K562 (cell line): ENCODE measurements around the gene TBL2. TPM values are rescaled to one million over a fixed set of nuclear protein-coding genes. Genes with fewer than 3 reads are reported as not detected.

ENCODE experiments used
- ARNT ChIP-seq, 2 experiments: fragments of 450-650 bp; IDR thresholded peaks; 2 replicates each; pipeline ENCODE4 v1.6.1; 2016; ENCODE audit warnings: mild to moderate bottlenecking in 1 of 2
- ATF3 ChIP-seq, 2 experiments: fragments of 450-650 bp in 1 of 2; sonication (generic) in 1 of 2; formaldehyde crosslinking in 1 of 2; IDR thresholded peaks in 1 of 2; conservative IDR thresholded peaks in 1 of 2; 2 replicates each; pipeline versions ENCODE4 v1.6.1 to v1.8.1; 2016 to 2023; ENCODE audit warnings: mild to moderate bottlenecking in 2 of 2, moderate library complexity in 2 of 2, inconsistent platforms in 1 of 2, missing genetic modification reagents in 1 of 2
- BDP1 ChIP-seq: IDR thresholded peaks from 3 replicates; pipeline ENCODE4 v1.6.1; 2011; ENCODE audit not compliant: insufficient read length, insufficient read depth
- CEBPZ ChIP-seq: fragments of 150-350 bp; IDR thresholded peaks from 2 replicates; pipeline ENCODE4 v1.6.1; 2014; ENCODE audit warnings: low read depth, mild to moderate bottlenecking, low read length, borderline replicate concordance
- ESRRB ChIP-seq: fragments of 250-450 bp; sonication (Bioruptor Pico); IDR thresholded peaks from 2 replicates; pipeline ENCODE4 v1.5.0; 2020; ENCODE audit warnings: mild to moderate bottlenecking, moderate library complexity, borderline replicate concordance
- ID3 ChIP-seq, 2 experiments: fragments of 250-450 bp in 1 of 2; fragments of 450-650 bp in 1 of 2; sonication (Bioruptor Pico) in 1 of 2; IDR thresholded peaks; 2 replicates each; pipeline versions ENCODE4 v1.6.1 to v1.8.0; 2016 to 2021; ENCODE audit warnings: mild to moderate bottlenecking in 2 of 2, moderate library complexity in 2 of 2, missing compliant biosample characterization in 1 of 2, missing genetic modification characterization in 1 of 2
- KAT2B ChIP-seq: IDR thresholded peaks from one replicate; pipeline ENCODE4 v1.6.1; 2012; ENCODE audit warnings: low read depth, mild to moderate bottlenecking, control low read depth, inconsistent platforms, low read length, moderate library complexity
- L3MBTL2 ChIP-seq: fragments of 450-650 bp; IDR thresholded peaks from 2 replicates; pipeline ENCODE4 v1.6.1; 2016; ENCODE audit warnings: mild to moderate bottlenecking, moderate library complexity
- MTA3 ChIP-seq: fragments of 450-650 bp; formaldehyde crosslinking; IDR thresholded peaks from 2 replicates; pipeline ENCODE4 v1.6.1; 2017; ENCODE audit warnings: mild to moderate bottlenecking, borderline replicate concordance
- NCOA1 ChIP-seq: fragments of 450-650 bp; IDR thresholded peaks from 2 replicates; pipeline ENCODE4 v1.6.1; 2016; ENCODE audit warnings: low read depth
- PTBP1 ChIP-seq: fragments of 200-400 bp; formaldehyde crosslinking; IDR thresholded peaks from 2 replicates; pipeline ENCODE4 v1.6.1; 2017; ENCODE audit warnings: low read depth, low read length
- RCOR1 ChIP-seq, 2 experiments: IDR thresholded peaks; 2 replicates each; pipeline ENCODE4 v1.6.1; 2012; ENCODE audit warnings: low read depth in 2 of 2, low read length in 2 of 2, borderline replicate concordance in 1 of 2, improper control_type of control experiment in 1 of 2
- TAL1 ChIP-seq: fragments of 450-650 bp; IDR thresholded peaks from 2 replicates; pipeline ENCODE4 v1.6.1; 2016; ENCODE audit warnings: mild to moderate bottlenecking
- U2AF1 ChIP-seq: fragments of 200-400 bp; formaldehyde crosslinking; optimal IDR thresholded peaks from 2 replicates; pipeline ENCODE3; 2017; ENCODE audit warnings: mild to moderate bottlenecking, low read depth, low read length, moderate library complexity
- ZBTB49 ChIP-seq: sonication (generic); formaldehyde crosslinking; IDR thresholded peaks from 2 replicates; pipeline ENCODE4 v1.8.0; 2022; ENCODE audit warnings: missing genetic modification reagents, mild to moderate bottlenecking, borderline replicate concordance
- ZBTB7A ChIP-seq: IDR thresholded peaks from 2 replicates; pipeline ENCODE4 v1.6.1; 2011; ENCODE audit warnings: low read depth, mild to moderate bottlenecking, low read length, moderate library complexity, borderline replicate concordance; ENCODE audit not compliant: control insufficient read depth
- ZNF347 ChIP-seq: fragments of 450-650 bp; formaldehyde crosslinking; IDR thresholded peaks from 2 replicates; pipeline ENCODE4 v1.4.0; 2020; ENCODE audit warnings: low read depth, mild to moderate bottlenecking, moderate library complexity
- ZNF780A ChIP-seq: fragments of 250-450 bp; sonication (Bioruptor Pico); IDR thresholded peaks from 2 replicates; pipeline ENCODE4 v1.5.0; 2021; ENCODE audit warnings: mild to moderate bottlenecking
- polyA plus RNA-seq, 8 experiments: library from polyadenylated mRNA; depleted of rRNA in 4 of 8; stranded (reverse) in 5 of 8; unstranded in 3 of 8; fragments of >200 nt; fragmentation: Nextera tagmentation in 2 of 8; fragmentation: Illumina TruSeq in 1 of 8; extraction: Ambion mirVana in 2 of 8; extraction: Trizol in 1 of 8; gene quantifications; 2 replicates each; pipeline versions ENCODE4 v1.2.1 to v1.2.3, GENCODE V29; 2011 to 2014; ENCODE audit warnings: inconsistent platforms in 1 of 8, missing spikeins in 1 of 8
- total RNA-seq, 7 experiments: library from RNA; depleted of rRNA in 6 of 7; stranded (reverse); fragments of >200 nt in 6 of 7; fragmentation: Illumina TruSeq in 2 of 7; extraction: Trizol in 2 of 7; gene quantifications; 2 replicates each; pipeline versions ENCODE4 v1.2.1 to v1.2.3, GENCODE V29; 2011 to 2021; ENCODE audit warnings: low replicate concordance in 1 of 7

The TBL2 gene
- total and polyA plus RNA-seq, 9 of the 15 experiments (the other 6 are each of a cell fraction or from before 2014, with no cell fraction given): 2.5 to 123 (median 49.2) TPM

- TF ChIP-seq ZBTB49 (CRISPR knock-in tag) (no peak), KAT2B (no peak), ID3 (CRISPR knock-in tag; IDR thresholded peaks at IDR 0.05) (no peak), ID3 (tag; IDR thresholded peaks at IDR 0.05) (no peak), ATF3 (IDR thresholded peaks at IDR 0.05) (no peak), ATF3 (CRISPR knock-in tag; conservative IDR thresholded peaks at IDR 0.05) (0 out of 2 replicates have a peak, but pooled peaks have one; percentile 16), U2AF1 (peak; percentile 80), ZNF347 (CRISPR knock-in tag) (no peak), L3MBTL2 (peak; percentile 62; the same call in 1 of the 2 replicates), NCOA1 (no peak), ZBTB7A (peak; percentile 83), ESRRB (CRISPR knock-in tag) (no peak), BDP1 (no peak), PTBP1 (no peak), ZNF780A (CRISPR knock-in tag) (no peak), ARNT (IDR thresholded peaks at IDR 0.05) (no peak), TAL1 (no peak), CEBPZ (no peak), MTA3 (peak; percentile 91), RCOR1 (IDR thresholded peaks at IDR 0.05; ENCODE audit: borderline replicate concordance in 1 of 2, low read depth in 2 of 2, low read length in 2 of 2) (peak in 1 of 2 experiments; percentile 76; a peak in 3 of 4 replicates)
Observed at GRCh38 chr7:73578342-73579128, at the start of gene TBL2 (continued).
